Measurements from ENCODE around the gene GNMT. TPM values are rescaled to one million over a fixed set of nuclear protein-coding genes. Genes with fewer than 3 reads are reported as not detected.

Gene GNMT
- total RNA-seq, 1 experiment from 2014 or later, result 0.30 TPM

Other genes starting within 250 kb of the GNMT start
- gene PRPH2, start 238.2 kb upstream of the GNMT start, total RNA-seq (2022), result not detected in 2 replicates
- gene TBCC, start 214.7 kb upstream of the GNMT start, total RNA-seq (2022), result 13.7 and 19.4 TPM in 2 replicates
- 8.4 and 9.8 TPM in 2 replicates for gene BICRAL, start 178.7 kb upstream of the GNMT start, total RNA-seq (2022)
- gene RPL7L1, start 81.1 kb upstream of the GNMT start, total RNA-seq (2022), result 121 and 123 TPM in 2 replicates
- gene PTCRA, start 44.7 kb upstream of the GNMT start, total RNA-seq (2022), result not detected in 2 replicates
- 21.9 and 22.5 TPM in 2 replicates for gene CNPY3, start 31.3 kb upstream of the GNMT start, total RNA-seq (2022)
- gene PEX6, start 18.4 kb downstream of the GNMT start, total RNA-seq (2022), result 25.8 and 34.0 TPM in 2 replicates
- 16.5 and 17.9 TPM in 2 replicates for gene PPP2R5D, start 23.8 kb downstream of the GNMT start, total RNA-seq (2022)
- gene MEA1, start 53.2 kb downstream of the GNMT start, total RNA-seq (2022), result 71.8 and 79.9 TPM in 2 replicates
- 35.6 and 39.2 TPM in 2 replicates for gene KLHDC3, start 53.5 kb downstream of the GNMT start, total RNA-seq (2022)
- 72.8 and 80.4 TPM in 2 replicates for gene RRP36, start 60.9 kb downstream of the GNMT start, total RNA-seq (2022)
- 22.7 and 31.4 TPM in 2 replicates for gene CUL7, start 93.1 kb downstream of the GNMT start, total RNA-seq (2022)
- gene MRPL2, start 98.7 kb downstream of the GNMT start, total RNA-seq (2022), result 155 and 174 TPM in 2 replicates
- 17.5 and 23.4 TPM in 2 replicates for gene KLC4, start 98.9 kb downstream of the GNMT start, total RNA-seq (2022)
- gene PTK7, start 115.6 kb downstream of the GNMT start, total RNA-seq (2022), result 42.6 and 48.4 TPM in 2 replicates
- 29.7 and 32.1 TPM in 2 replicates for gene SRF, start 210.5 kb downstream of the GNMT start, total RNA-seq (2022)
- gene CUL9, start 221.4 kb downstream of the GNMT start, total RNA-seq (2022), result 39.6 and 42.8 TPM in 2 replicates